Skeletal muscle satellite cell (primary cell): ENCODE results near the gene CORO6.

Experiments
- H3K27me3 ChIP-seq: 2 replicates; pipeline ENCODE4 v1.7.0; 2013; ENCODE audit warnings: low read length; ENCODE audit not compliant: control insufficient read depth, insufficient read depth
- H3K36me3 ChIP-seq: 2 replicates; pipeline ENCODE4 v1.7.0; 2013; ENCODE audit warnings: mild to moderate bottlenecking, control low read depth, low read length; ENCODE audit not compliant: insufficient read depth
- H3K4me1 ChIP-seq: 2 replicates; pipeline ENCODE4 v1.7.0; 2013; ENCODE audit warnings: low read length; ENCODE audit not compliant: control insufficient read depth, insufficient read depth
- H3K4me2 ChIP-seq: 2 replicates; pipeline ENCODE4 v1.7.0; 2013; ENCODE audit warnings: mild to moderate bottlenecking, low read length
- H3K4me3 ChIP-seq: 2 replicates; pipeline ENCODE4 v1.7.0; 2013; ENCODE audit warnings: low read length
- H3K9ac ChIP-seq: 2 replicates; pipeline ENCODE4 v1.7.0; 2013; ENCODE audit warnings: mild to moderate bottlenecking, low read depth, low read length, moderate library complexity
- H3K9me3 ChIP-seq: replicated peaks from 2 replicates; pipeline ENCODE4 v1.7.0; 2013; ENCODE audit warnings: mild to moderate bottlenecking, control low read depth, low read length

CORO6 gene

DNA sequence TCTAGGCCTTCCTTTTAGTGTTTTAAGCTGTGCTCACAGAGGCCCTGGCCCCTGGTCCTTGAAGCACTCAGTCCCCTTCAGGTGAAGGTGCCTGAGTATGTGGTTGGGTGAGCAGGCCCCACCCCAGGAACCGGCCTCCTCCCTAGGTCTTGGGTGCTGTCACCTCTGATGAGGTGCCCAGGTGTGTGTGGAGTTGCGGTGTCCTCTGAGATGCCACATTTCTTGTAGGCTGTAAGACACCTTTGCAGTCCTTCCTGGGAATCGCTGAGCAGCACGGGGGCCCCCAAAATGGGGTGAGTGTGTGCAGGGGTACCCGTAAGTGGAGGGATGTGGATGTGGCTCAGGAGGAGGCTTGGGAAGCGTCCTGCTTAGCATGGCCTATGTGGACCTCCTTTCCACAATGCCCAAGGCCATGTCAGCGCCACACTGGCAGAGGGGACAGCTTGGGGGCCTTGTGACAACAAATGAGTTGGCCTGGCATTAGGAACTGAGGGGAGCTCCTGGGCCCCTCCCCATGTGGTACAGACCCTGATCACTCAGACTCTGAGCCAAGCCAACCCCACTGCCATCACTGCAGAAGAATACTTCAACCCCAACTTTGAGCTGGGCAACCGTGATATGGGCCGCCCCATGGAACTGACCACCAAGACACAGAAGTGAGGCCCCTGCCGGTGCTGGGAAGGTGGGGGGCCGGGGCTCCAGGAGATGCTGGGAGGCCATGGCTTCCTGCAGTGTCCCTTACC is 11.2 kb downstream of the CORO6 start:
- Histone ChIP-seq H3K9me3 (no peaks in the 10 kb centered on the region), H3K9ac (no peak overlapping the region), H3K27me3 (no peaks in the 10 kb centered on the region), H3K4me3 (no peak overlapping the region), H3K4me1 (peaks cover 15% of the 10 kb centered on the region), H3K4me2 (no peak overlapping the region), H3K36me3 (no peaks in the 10 kb centered on the region)

GRCh38 chr17:29610395-29610794 is 12.3 kb downstream of the CORO6 start:
- Histone ChIP-seq H3K9ac (no peak overlapping the region), H3K36me3 (no peaks in the 10 kb centered on the region), H3K4me3 (no peak overlapping the region), H3K4me2 (no peak overlapping the region), H3K27me3 (no peaks in the 10 kb centered on the region), H3K4me1 (peaks cover 8% of the 10 kb centered on the region), H3K9me3 (no peaks in the 10 kb centered on the region)

- no peak overlapping the region for H3K9ac ChIP-seq
- no peaks in the 10 kb centered on the region for H3K36me3 ChIP-seq
- no peaks in the 10 kb centered on the region for H3K9me3 ChIP-seq
- H3K4me3 ChIP-seq = no peak overlapping the region
- H3K4me2 ChIP-seq = no peak overlapping the region
- peaks cover 8% of the 10 kb centered on the region for H3K4me1 ChIP-seq
- H3K27me3 ChIP-seq = no peaks in the 10 kb centered on the region
These were observed 13.7 kb downstream of the CORO6 start for GRCh38 chr17:29608986-29609385.

DNA sequence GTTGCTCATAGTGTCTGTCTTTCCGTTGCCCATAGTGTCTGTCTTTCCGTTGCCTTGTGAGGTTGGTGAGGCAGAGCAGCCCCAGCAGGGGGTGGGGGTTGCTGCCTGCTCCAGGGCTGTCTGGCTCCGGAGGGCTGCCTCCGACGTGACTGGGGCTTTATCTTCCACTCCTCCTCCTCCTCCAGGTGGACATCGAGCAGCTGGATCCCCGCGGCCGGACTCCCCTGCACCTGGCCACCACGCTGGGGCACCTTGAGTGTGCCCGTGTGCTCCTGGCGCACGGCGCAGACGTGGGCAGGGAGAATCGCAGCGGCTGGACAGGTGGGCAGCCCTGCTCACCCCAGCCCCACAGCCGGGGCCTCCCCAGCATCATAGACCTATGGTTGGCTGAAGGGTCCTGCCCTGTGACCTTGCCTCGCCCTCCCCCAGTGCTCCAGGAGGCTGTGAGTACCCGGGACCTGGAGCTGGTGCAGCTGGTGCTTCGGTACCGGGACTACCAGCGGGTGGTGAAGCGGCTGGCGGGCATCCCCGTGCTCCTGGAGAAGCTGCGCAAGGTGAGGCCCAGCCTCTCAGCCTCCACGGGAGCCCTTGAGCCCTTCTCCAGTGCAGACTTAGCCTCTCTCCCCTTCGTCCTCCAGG is 15.0 kb downstream of the CORO6 start:
- no peak overlapping the region for H3K9ac ChIP-seq

GRCh38 chr17:29603109-29603674 is 19.5 kb downstream of the CORO6 start:
- Histone ChIP-seq H3K36me3 (no peaks in the 10 kb centered on the region), H3K4me2 (no peak overlapping the region)

More for the DNA sequence above, 15.0 kb downstream of the CORO6 start:
- Histone ChIP-seq H3K27me3 (no peaks in the 10 kb centered on the region), H3K4me2 (no peak overlapping the region), H3K9me3 (no peaks in the 10 kb centered on the region), H3K4me3 (no peak overlapping the region), H3K4me1 (no peaks in the 10 kb centered on the region), H3K36me3 (no peaks in the 10 kb centered on the region)

GRCh38 chr17:29597361-29598172 is 25.1 kb downstream of the CORO6 start:
- Histone ChIP-seq H3K36me3 (no peaks in the 10 kb centered on the region), H3K4me3 (no peak overlapping the region), H3K27me3 (no peaks in the 10 kb centered on the region), H3K4me2 (no peak overlapping the region), H3K4me1 (peaks cover 18% of the 10 kb centered on the region), H3K9ac (no peak overlapping the region), H3K9me3 (no peaks in the 10 kb centered on the region)

More at GRCh38 chr17:29603109-29603674, 19.5 kb downstream of the CORO6 start:
- H3K9ac ChIP-seq = no peak overlapping the region
- no peaks in the 10 kb centered on the region for H3K4me1 ChIP-seq
- H3K27me3 ChIP-seq = no peaks in the 10 kb centered on the region
- no peaks in the 10 kb centered on the region for H3K9me3 ChIP-seq
- H3K4me3 ChIP-seq = no peak overlapping the region

GRCh38 chr17:29596811-29597210 is 25.9 kb downstream of the CORO6 start:
- H3K9me3 ChIP-seq = no peaks in the 10 kb centered on the region
- no peak overlapping the region for H3K4me3 ChIP-seq
- H3K4me2 ChIP-seq = no peak overlapping the region
- H3K27me3 ChIP-seq = no peaks in the 10 kb centered on the region
- H3K9ac ChIP-seq = no peak overlapping the region
- H3K36me3 ChIP-seq = no peaks in the 10 kb centered on the region
- peaks cover 26% of the 10 kb centered on the region for H3K4me1 ChIP-seq

GRCh38 chr17:29595943-29596774 is 26.6 kb downstream of the CORO6 start:
- H3K4me3 ChIP-seq = no peak overlapping the region
- peaks cover 32% of the 10 kb centered on the region for H3K4me1 ChIP-seq
- no peaks in the 10 kb centered on the region for H3K27me3 ChIP-seq
- peak overlapping the region; percentile 9 for H3K4me2 ChIP-seq
- H3K36me3 ChIP-seq = no peaks in the 10 kb centered on the region
- no peak overlapping the region for H3K9ac ChIP-seq
- H3K9me3 ChIP-seq = no peaks in the 10 kb centered on the region

DNA sequence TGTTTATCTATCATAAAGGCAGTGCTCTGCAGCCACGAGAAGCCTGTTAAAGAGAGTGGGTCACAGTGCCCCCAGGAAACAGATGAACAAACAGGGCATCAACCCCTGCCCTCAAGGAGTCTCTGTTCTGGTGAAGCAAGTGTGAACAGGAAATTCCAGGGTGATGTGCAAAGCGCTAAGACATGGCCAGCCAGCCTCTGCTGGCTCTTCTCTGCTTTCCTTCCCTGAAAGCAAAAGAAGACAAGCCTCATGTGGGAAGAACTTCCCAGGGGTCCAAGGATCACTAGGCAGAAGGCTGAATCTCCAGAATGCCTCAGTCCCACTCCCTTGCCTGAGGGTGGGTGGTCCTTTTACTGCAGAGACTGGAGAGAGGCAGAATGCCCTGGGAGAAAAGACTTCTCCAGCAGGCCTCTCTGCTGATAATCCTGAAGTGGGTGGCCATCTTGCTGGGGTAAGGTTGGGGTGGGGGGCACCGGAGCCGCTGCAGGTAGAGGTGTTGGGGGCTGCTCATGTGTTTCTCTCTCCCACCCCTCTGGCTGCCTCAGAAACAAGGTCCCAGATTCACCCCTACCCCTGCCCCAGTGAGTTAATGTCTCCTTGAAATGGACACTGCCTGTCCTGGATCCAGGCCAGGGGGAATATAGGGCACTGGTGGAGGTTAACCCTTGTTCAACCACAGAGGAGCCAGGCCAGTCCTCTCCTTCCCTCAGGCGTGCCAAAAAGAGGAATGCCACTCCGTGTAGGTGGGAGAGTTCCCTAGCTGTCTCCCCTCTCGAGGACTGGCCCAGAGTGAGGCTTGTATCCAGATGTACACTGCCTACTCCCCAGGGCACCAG is 27.4 kb downstream of the CORO6 start:
- H3K4me3 ChIP-seq = no peak overlapping the region
- H3K36me3 ChIP-seq = no peaks in the 10 kb centered on the region
- H3K9ac ChIP-seq = no peak overlapping the region
- peaks cover 41% of the 10 kb centered on the region for H3K4me1 ChIP-seq
- H3K9me3 ChIP-seq = no peaks in the 10 kb centered on the region
- H3K27me3 ChIP-seq = no peaks in the 10 kb centered on the region
- H3K4me2 ChIP-seq = no peak overlapping the region

GRCh38 chr17:29594519-29595090 is 28.1 kb downstream of the CORO6 start:
- H3K4me1 ChIP-seq = peaks cover 48% of the 10 kb centered on the region
- H3K9ac ChIP-seq = no peak overlapping the region
- H3K4me3 ChIP-seq = peak overlapping the region; percentile 80
- H3K36me3 ChIP-seq = no peaks in the 10 kb centered on the region
- no peaks in the 10 kb centered on the region for H3K9me3 ChIP-seq
- H3K4me2 ChIP-seq = peak overlapping the region; percentile 90
- H3K27me3 ChIP-seq = no peaks in the 10 kb centered on the region
